ENCODE data around the gene SMAD9.

Gene SMAD9

GRCh38 chr13:36921631-36922301 lies 1.7 kb upstream of the SMAD9 start:
- Histone ChIP-seq H3K27me3 (ENCODE audit: control insufficient read depth, low read length) (peaks cover 47% of the 10 kb centered on the region), H3K4me3 (ENCODE audit: low read length) (no peak overlapping the region), H3K4me2 (ENCODE audit: low read length) (no peak overlapping the region), H3K9me2 (replicated peaks; ENCODE audit: control insufficient read depth, low read length) (no peaks in the 10 kb centered on the region), H3F3A (ENCODE audit: control insufficient read depth, insufficient read depth) (no peaks in the 10 kb centered on the region), H3K79me2 (ENCODE audit: control insufficient read depth, low read length) (no peaks in the 10 kb centered on the region), H4K20me1 (ENCODE audit: control insufficient read depth, insufficient read depth, low read depth, low read length) (no peaks in the 10 kb centered on the region), H3K27ac (ENCODE audit: low read depth, low read length) (no peak overlapping the region), H3K9me3 (ENCODE audit: control insufficient read depth, insufficient read depth, low read length) (no peaks in the 10 kb centered on the region), H3K4me1 (ENCODE audit: control insufficient read depth, low read length) (no peaks in the 10 kb centered on the region; the same call in 1 of the 2 replicates), H3K36me3 (ENCODE audit: control insufficient read depth, low read length) (no peaks in the 10 kb centered on the region)
- TF ChIP-seq EZH2phosphoT487 (IDR thresholded peaks at IDR 0.05; ENCODE audit: borderline replicate concordance, low read length) (no peak), CTCF (IDR thresholded peaks at IDR 0.05; ENCODE audit: low read depth, low read length, poor library complexity, severe bottlenecking) (no peak)

DNA sequence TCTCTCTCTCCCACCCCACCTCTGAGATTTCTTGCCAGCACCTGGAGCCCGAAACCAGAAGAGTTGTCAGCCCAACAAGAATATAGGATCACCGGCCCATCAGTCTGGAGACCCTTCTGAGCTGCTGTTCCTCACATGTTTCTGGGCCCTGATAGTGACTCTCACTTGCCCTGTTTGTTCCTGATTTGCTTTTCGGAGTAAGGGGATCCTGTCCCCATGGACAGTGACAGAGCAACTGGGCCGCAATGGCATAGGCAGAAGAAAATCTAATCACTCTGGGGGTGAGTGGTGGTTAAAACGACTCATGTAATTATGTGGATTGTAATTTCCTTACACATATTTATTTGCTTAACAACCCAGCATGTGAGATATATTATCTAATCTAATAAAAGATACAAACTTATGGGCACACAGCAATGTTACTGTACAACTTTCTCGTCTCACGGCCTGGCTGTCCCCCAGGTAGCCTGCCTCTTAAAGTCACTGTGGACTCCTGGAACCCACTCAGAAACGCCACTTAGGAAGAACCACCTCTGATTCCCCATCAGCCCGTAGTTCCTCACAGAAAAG lies 663 bp upstream of the SMAD9 start:
- no peak for TF ChIP-seq CTCF (IDR thresholded peaks at IDR 0.05; ENCODE audit: low read depth, low read length, poor library complexity, severe bottlenecking)
- TF ChIP-seq EZH2phosphoT487 (IDR thresholded peaks at IDR 0.05; ENCODE audit: borderline replicate concordance, low read length): no peak
- Histone ChIP-seq H3K4me3 (ENCODE audit: low read length) (0 out of 2 replicates have a peak overlapping the region, but pooled peaks have one; percentile 13), H3F3A (ENCODE audit: control insufficient read depth, insufficient read depth) (no peaks in the 10 kb centered on the region), H3K36me3 (ENCODE audit: control insufficient read depth, low read length) (no peaks in the 10 kb centered on the region), H3K4me1 (ENCODE audit: control insufficient read depth, low read length) (no peaks in the 10 kb centered on the region; the same call in 1 of the 2 replicates), H3K27me3 (ENCODE audit: control insufficient read depth, low read length) (peaks cover 54% of the 10 kb centered on the region), H3K27ac (ENCODE audit: low read depth, low read length) (no peak overlapping the region), H3K9me2 (replicated peaks; ENCODE audit: control insufficient read depth, low read length) (no peaks in the 10 kb centered on the region), H3K4me2 (ENCODE audit: low read length) (no peak overlapping the region), H4K20me1 (ENCODE audit: control insufficient read depth, insufficient read depth, low read depth, low read length) (no peaks in the 10 kb centered on the region), H3K9me3 (ENCODE audit: control insufficient read depth, insufficient read depth, low read length) (no peaks in the 10 kb centered on the region), H3K79me2 (ENCODE audit: control insufficient read depth, low read length) (no peaks in the 10 kb centered on the region)

DNA sequence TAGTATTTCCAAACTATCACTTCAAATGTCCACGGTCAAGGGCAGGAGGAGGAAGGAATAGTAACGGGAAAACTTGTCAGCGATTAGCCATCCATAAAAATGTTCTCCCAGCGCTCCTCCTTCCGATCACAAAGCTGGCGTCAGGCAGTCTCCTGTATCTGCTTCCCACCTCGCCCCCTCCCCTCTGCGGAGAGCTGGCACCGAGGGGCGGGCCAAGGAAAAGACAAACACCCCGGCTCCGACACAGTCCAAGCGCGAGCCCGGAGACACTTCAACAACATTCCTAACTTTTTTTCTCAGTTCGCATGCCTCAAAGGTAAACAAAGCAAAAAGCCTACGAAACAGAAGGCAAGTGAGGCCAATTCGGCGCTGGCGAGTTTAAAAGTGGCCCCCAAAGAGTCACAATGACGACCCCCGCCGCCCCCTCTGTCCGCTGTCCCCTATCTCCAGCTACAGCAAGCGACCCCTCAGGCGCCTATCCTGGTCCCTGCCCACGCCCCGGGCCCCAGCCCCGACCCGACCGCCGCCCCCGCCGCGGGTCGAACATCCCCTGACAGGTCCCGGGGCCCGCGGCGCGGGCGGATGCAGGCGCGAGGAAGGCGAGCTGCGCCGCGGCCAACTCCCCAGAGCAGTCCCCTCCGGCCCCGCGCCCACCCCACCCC lies 736 bp downstream of the SMAD9 start:
- Histone ChIP-seq H3K79me2 (ENCODE audit: control insufficient read depth, low read length) (no peaks in the 10 kb centered on the region), H3F3A (ENCODE audit: control insufficient read depth, insufficient read depth) (no peaks in the 10 kb centered on the region), H3K4me1 (ENCODE audit: control insufficient read depth, low read length) (no peaks in the 10 kb centered on the region; the same call in 1 of the 2 replicates), H3K36me3 (ENCODE audit: control insufficient read depth, low read length) (no peaks in the 10 kb centered on the region), H3K27ac (ENCODE audit: low read depth, low read length) (no peak overlapping the region), H3K9me2 (replicated peaks; ENCODE audit: control insufficient read depth, low read length) (no peaks in the 10 kb centered on the region), H3K4me3 (ENCODE audit: low read length) (peak overlapping the region; percentile 26; the same call in 1 of the 2 replicates), H3K27me3 (ENCODE audit: control insufficient read depth, low read length) (peaks cover 61% of the 10 kb centered on the region), H3K9me3 (ENCODE audit: control insufficient read depth, insufficient read depth, low read length) (no peaks in the 10 kb centered on the region), H4K20me1 (ENCODE audit: control insufficient read depth, insufficient read depth, low read depth, low read length) (no peaks in the 10 kb centered on the region), H3K4me2 (ENCODE audit: low read length) (peak overlapping the region; percentile 38)
- no peak for TF ChIP-seq EZH2phosphoT487 (IDR thresholded peaks at IDR 0.05; ENCODE audit: borderline replicate concordance, low read length)
- TF ChIP-seq CTCF (IDR thresholded peaks at IDR 0.05; ENCODE audit: low read depth, low read length, poor library complexity, severe bottlenecking): no peak

Data from DOHH2 (cell line).